HEK293T (cell line): ENCODE measurements around the gene PFKP.

ENCODE experiments used
- BHLHE40 ChIP-seq: fragments of 450-650 bp; IDR thresholded peaks from 2 replicates; pipeline ENCODE4 v1.6.1; 2016; ENCODE audit warnings: mild to moderate bottlenecking, moderate library complexity, borderline replicate concordance
- FOXA1 ChIP-seq: fragments of 450-650 bp; IDR thresholded peaks from 2 replicates; pipeline ENCODE4 v1.6.1; 2016; ENCODE audit warnings: mild to moderate bottlenecking
- PKNOX1 ChIP-seq: fragments of 450-650 bp; IDR thresholded peaks from 2 replicates; pipeline ENCODE4 v1.6.1; 2016
- SP1 ChIP-seq: fragments of 450-650 bp; IDR thresholded peaks from 2 replicates; pipeline ENCODE4 v1.6.1; 2017

GRCh38 chr10:3034616-3035015, 32.7 kb upstream of the PFKP start:
- no peak for TF ChIP-seq FOXA1
- no peak for TF ChIP-seq SP1
- TF ChIP-seq PKNOX1: no peak
- TF ChIP-seq BHLHE40: no peak
